HG02870 (cell line): ENCODE results near the gene MYO9B.
"Not testable (repeated sequence)": the region's sequence is repeated elsewhere in the genome, so short reads cannot be mapped to it uniquely, and the experiment has no call there.

Source experiments
- ATAC-seq: cut with Tn5 transposase; IDR thresholded peaks from one replicate; pipeline ENCODE4 v1.9.1; 2021; ENCODE audit warnings: mild to moderate bottlenecking, moderate library complexity; ENCODE audit not compliant: unreplicated experiment

Gene MYO9B

GRCh38 chr19:17178291-17178690 is 102.7 kb downstream of the MYO9B start:
- ATAC-seq = no peak

- no peak for ATAC-seq
Measured at GRCh38 chr19:17180997-17181702, 105.6 kb downstream of the MYO9B start.

DNA sequence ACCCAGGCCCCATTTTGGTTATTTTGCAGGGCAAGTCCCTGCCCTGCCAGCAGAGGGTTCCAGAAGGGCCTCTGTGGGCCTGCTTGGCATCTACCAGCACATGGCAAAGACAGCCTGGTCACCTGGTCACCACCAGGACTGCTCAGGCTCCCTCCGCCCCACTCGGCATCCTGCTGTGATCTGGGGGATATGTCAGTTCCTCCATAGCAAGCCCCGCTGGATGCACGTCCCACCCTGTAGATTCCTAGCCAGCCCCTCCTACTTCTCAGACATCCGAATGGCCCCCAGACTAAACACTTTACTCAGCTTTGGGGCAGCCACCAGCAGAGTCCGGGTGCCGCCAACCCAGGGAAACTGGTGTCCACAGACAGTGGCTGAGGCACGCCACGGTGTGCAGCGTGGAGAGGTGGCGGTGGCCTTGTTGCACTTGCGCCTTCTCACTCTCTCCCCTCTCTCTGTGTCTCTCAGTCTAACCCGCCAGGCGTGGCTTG is 107.7 kb downstream of the MYO9B start:
- ATAC-seq = no peak

DNA sequence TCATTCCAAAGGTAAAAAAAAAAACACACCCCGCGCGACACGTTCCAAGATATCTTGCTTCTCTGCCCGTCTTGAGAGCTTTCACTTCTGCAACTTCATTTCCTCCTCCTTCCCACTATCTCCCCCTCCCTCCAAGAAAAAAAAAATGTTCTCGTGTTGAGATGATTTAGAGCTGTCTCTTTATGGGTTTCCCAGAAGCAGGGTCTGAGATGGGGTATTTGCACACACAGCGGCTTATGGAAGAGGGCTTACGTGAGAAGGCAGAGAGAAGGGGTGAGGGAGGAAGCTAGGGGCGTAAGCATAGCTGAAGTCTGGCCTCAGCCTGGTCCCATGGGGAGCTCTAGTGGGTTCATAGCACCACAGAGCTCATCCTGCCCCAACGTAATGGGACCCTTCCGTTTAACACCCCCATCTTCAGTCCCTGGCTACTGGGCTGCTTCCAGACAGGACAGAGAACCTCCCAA is 108.3 kb downstream of the MYO9B start:
- no peak for ATAC-seq

- no peak for ATAC-seq
Measured at GRCh38 chr19:17184371-17184841, 108.8 kb downstream of the MYO9B start.

DNA sequence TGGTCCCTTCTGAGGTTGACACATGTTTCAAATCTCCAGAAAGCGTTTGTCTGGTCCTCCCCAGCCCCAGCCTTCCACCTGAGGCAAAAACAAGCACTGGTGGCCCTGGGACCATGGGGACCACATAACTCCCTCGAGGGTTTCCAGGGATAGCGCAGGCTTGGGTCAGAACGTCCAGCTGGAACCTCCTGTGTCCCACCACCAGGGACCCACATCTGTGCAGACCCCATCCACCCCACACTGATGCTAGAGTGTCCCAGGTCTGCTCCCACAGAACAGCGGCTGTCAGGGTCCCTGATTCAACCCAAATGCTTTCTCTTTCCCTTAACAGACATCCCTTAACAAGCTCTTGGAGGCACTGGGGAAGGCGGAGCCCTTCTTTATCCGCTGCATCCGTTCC is 110.0 kb downstream of the MYO9B start:
- ATAC-seq = no peak

DNA sequence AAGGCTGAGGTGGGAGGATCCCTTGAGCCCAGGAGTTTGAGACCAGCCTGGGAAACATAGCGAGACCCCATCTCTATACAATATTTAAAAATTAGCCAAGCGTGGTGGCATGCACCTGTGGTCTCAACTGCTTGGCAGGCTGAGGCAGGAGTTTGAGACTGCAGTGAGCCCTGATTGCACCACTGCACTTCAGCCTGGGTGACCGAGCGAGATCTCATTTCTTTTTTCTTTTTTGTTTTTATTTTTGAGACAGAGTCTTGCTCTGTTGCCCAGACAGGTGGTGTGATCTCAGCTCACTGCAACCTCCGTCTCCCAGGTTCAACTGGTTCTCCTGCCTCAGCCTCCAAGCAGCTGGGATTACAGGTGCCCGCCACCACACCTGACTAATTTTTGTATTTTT is 116.2 kb downstream of the MYO9B start:
- ATAC-seq = not testable (repeated sequence)

GRCh38 chr19:17192751-17193150 is 117.2 kb downstream of the MYO9B start:
- no peak for ATAC-seq

- ATAC-seq = no peak
Measured at GRCh38 chr19:17194608-17195007, 119.0 kb downstream of the MYO9B start.

DNA sequence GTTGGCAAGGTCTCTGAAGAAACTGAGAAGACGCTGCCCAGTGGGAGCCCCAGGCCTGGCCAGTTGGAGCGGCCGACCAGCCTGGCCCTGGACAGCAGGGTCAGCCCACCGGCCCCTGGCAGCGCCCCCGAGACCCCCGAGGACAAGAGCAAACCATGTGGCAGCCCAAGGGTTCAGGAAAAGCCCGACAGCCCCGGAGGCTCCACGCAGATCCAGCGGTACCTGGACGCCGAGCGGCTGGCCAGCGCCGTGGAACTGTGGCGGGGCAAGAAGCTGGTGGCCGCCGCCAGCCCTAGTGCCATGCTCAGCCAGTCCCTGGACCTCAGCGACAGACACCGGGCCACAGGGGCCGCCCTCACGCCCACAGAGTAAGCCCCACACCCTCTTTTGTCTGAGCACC is 119.5 kb downstream of the MYO9B start:
- no peak for ATAC-seq

DNA sequence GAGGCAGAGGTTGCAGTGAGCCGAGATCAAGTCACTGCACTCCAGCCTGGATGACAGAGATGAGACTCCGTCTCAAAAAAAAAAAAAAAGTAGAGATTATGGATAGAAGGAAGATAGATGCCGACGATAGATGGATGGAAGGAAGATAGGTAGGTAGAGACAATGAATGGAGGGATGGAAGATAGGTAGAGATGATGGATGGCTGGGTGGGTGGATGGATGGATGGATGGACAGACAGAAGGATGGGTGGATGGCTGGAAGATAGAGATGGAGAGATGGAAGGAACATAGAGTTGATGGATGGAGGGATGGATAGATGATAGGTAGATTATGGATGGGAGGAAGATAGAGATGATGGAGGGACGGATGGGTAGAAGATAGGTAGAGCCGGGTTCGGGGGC is 121.0 kb downstream of the MYO9B start:
- ATAC-seq = no peak

DNA sequence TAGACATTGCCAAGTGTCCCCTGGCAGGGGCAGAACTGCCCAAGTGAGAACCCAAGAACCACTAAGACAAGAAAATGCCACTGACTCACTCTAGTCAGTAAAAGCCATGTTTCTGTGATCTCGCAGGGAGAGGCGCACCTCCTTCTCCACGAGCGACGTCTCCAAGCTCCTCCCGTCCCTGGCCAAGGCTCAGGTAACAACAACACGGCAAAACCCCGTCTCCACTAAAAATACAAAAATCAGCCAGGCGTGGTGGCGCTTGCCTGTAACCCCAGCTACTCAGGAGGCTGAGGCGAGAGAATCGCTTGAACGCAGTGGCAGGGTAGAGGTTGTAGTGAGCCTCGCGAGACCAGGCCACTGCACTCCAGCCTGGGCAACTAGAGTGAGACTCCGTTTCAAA is 122.1 kb downstream of the MYO9B start:
- no peak for ATAC-seq

DNA sequence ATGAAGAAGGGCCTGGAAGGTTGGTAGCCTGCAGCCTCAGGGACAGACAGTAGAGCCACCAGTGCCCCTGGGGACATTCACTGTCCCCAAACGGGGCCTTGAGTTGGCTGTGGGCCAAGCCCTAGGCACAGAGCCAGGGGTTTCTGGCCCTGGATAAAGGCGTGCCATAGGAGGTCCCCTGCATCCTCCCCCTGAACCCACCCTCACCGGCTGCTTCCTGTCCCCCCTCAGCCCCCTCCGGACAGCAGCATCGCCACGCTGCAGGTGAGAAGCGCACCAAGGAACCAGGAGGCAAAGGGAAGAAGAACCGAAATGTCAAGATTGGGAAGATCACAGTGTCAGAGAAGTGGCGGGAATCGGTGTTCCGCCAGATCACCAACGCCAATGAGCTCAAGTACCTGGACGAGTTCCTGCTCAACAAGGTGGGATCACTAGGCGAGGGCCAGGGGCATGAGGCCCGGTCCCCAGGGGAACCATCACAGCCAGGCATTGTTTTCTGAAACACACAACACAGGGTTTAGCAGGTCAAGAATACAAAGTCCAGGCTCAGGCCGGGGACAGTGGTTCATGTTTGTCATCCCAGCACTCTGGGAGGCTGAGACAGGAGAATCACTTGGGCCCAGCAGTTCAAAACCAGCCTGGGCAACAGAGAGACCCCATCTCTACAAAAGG is 125.0 kb downstream of the MYO9B start:
- ATAC-seq = no peak

DNA sequence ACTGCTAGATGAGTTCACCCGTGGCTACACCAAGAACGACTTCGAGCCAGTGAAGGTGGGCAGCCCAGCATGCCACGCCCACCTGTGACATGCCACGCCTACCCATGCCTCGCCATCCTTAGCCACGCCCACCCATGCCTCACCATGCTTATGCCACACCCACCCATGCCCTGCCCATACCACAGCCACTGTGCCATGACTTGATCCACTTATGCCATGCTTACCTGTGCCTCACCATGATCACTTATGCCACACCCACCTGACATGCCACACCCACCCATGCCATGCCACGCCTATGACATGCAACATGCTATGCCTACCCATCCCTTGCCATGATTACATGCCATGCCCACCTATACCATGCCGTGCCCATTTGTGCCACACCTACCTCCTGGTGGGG is 126.7 kb downstream of the MYO9B start:
- no peak for ATAC-seq

- ATAC-seq = no peak
Measured at GRCh38 chr19:17202713-17203112, 127.1 kb downstream of the MYO9B start.

- ATAC-seq = no peak
Measured at GRCh38 chr19:17205237-17206140, 129.9 kb downstream of the MYO9B start.

GRCh38 chr19:17206736-17207581 is 131.4 kb downstream of the MYO9B start:
- ATAC-seq = no peak

DNA sequence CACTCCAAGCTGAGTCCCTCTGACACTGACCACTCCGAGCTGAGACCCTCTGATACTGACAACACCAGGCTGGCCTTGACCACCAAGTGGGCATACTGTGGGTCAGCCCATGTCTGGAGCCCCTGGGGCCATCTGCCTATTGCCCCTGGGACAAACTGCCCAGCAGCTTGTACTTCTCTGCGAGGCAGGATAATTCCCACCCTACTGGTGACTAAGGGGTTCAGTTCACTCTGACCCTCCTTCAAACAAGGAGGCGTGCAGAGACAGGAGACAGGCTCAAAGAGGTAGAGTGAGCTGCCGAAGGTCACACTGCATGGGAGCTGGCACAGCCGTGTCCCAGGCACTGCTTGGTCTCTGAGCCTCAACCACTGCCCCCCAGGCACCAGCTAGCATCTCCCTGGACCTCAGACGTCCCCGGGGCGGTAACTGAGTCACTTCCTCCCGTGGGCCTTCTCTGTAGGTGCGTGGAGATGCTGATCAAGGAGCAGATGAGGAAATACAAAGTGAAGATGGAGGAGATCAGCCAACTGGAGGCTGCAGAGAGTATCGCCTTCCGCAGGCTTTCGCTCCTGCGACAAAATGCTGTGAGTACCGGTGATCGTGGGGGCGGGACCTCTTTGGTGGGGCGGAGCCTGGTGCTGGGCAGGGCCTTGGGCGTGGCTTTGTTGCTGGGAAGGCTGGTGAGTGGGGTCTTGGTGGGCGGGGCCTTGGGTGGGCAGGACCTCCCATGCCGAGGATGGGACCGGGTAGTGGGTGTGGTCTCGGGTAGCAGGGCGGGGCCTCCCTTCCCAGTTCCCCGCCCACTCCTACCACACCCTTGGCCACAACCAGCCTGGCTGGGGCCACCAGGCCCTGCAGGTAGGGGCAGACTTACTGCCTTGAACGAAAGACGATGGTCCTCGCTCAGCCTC is 133.8 kb downstream of the MYO9B start:
- no peak for ATAC-seq

DNA sequence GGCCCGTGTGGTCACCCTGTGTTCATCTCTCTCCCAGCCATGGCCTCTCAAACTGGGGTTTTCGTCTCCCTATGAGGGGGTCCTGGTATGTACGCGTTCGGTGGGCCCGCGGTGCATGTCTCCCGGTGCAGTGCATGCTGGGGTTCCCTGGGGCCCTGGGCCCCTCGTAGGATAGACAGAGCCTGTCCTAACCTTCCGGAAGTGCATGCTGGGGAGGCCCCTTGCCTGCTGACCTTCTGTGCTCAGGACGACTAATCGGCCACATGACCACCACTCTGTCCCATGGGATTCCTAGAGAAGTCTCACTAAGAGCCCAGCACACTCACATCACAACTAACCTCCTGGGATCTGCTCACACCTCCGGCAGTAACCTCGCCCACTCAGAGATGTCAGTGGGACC is 134.7 kb downstream of the MYO9B start:
- ATAC-seq = no peak
